Tibial nerve (tissue), 4 donors: ENCODE data around the gene CYTH4.

ENCODE experiments used
- CTCF ChIP-seq, 5 experiments: fragments of 200-600 bp in 3 of 5; fragments of 450-650 bp in 2 of 5; sonication (generic) in 3 of 5; IDR thresholded peaks; one replicate each; pipeline ENCODE4 v1.5.1; 2016 to 2019; ENCODE audit warnings: antibody characterized with exemption in 5 of 5, mild to moderate bottlenecking in 3 of 5, moderate library complexity in 2 of 5
- EP300 ChIP-seq, 2 donors: sonication (generic); formaldehyde crosslinking; IDR thresholded peaks; one replicate each; pipeline ENCODE4 v1.6.1; 2017; ENCODE audit warnings: antibody characterized with exemption in 2 of 2, mild to moderate bottlenecking in 1 of 2
- POLR2A ChIP-seq, 2 donors: fragments of 450-650 bp; IDR thresholded peaks; one replicate each; pipeline ENCODE4 v1.6.1; 2017; ENCODE audit warnings: antibody characterized with exemption in 2 of 2, mild to moderate bottlenecking in 2 of 2, moderate library complexity in 2 of 2

- TF ChIP-seq CTCF (IDR thresholded peaks at IDR 0.05): no peak
- TF ChIP-seq POLR2A (IDR thresholded peaks at IDR 0.05): no peak
- no peak for TF ChIP-seq EP300 (IDR thresholded peaks at IDR 0.05)
These were observed 38.7 kb downstream of the CYTH4 start for GRCh38 chr22:37320726-37321677.
